GM21619 (cell line): ENCODE data around the gene CAMK2B.

ENCODE experiments used
- ATAC-seq: cut with Tn5 transposase; IDR thresholded peaks from one replicate; pipeline ENCODE4 v1.9.1; 2021; ENCODE audit not compliant: unreplicated experiment

Gene CAMK2B

DNA sequence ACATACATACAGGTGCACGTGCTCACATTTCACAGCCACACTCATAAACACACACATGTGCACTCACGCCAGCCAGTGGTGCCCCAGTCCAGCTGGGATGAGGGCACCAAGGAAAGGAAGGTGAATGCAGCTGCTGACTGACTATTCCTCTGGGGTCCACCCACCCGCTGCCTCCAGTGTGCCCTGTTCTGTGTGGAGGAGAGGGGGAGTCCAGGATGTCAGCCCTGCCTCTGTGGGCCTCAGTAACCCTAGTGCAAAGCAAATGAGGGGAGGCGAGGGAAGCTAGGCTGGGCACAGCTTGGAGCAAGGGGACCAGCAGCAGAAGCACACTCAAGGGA lies 67.0 kb downstream of the CAMK2B start:
- no peak for ATAC-seq

GRCh38 chr7:44257618-44258422 lies 67.6 kb downstream of the CAMK2B start:
- ATAC-seq, result peak; percentile 88

DNA sequence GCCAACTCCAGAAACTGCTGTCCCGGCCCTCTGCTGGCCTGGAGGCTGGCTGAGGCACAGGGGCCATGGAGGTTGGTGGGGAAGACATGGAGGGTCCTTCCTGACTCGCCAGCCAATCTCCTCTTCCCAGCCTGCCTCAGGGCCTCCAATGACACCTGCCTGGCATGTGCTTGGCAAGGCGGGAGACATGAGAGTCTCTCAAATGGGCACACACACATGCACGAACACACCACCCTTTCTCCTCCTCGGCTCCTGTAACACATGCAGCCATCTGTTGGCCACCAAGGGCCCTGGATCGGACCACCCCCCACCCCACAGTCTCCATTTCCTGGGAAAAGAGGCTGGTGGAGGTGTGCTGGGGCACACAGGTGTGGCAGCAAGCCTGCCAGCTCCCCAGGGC lies 68.2 kb downstream of the CAMK2B start:
- no peak for ATAC-seq

DNA sequence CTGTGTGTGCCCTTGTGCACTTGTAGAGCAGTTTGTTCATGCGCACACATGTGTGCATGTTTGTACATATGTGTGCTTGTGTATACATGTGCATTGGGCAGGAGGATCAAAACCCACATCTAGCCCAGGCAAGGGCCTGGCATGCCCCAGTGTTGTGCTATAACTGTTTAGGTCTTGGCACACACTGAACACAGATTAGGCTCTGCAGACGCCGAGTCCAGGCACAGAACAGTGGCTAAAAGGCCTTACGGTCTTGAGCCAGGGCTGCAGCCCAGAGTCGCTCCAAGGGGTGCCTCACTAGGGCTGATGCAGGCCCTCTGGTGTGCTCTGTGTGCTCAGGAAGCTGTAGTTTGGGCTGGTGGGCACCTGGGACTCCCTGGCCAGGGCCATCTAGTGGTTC lies 68.9 kb downstream of the CAMK2B start:
- no peak for ATAC-seq

- ATAC-seq, result no peak
Observed at GRCh38 chr7:44251881-44252280, 73.5 kb downstream of the CAMK2B start.

DNA sequence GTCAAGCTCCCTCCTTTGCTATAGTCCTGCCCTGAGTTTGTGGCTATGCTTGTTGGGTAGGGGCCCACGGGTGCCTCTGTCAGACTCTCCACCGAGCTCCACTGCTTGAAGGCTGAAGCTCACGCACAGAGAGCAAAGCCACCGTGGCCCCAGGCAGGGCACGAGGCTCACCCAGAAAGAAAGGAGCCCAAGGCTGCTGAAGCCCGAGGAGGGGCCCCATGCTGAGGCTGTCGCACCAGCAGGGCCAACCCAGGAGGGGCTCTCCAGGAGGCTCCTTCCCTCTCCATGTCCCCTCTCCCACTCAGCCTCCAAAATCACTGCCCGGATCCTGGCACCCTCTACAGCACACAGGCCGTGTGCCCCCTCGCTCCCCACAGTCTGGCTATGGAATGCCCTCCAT lies 74.1 kb downstream of the CAMK2B start:
- ATAC-seq, result no peak

DNA sequence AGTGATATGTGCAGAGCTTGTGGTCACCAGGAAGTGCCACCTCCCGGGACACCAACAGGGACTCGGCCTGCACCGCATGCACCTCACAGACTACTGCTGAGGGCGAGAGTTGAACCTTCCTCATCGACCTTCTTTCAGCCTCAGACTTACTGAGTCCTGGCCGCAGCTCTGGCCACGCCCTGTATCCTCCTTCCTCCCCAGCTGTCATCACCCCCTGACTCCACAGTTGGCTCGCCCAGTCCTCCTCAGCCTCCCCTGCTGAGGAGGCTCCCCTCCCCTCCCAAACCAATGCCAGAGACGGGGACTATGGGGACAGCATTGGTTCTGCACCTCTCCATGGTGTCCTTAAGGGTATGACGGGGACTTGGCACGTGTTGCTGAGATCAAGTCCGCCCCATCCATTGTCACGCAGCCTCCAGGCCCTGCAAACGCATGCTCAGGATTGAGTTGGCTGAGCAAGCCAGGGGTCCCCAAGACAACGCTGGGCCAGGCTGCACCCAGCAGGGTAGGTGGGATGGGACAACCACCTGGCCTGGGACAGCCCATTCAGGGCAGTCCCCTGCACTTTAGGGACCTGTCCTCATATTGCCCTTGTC lies 75.7 kb downstream of the CAMK2B start:
- ATAC-seq, result no peak

DNA sequence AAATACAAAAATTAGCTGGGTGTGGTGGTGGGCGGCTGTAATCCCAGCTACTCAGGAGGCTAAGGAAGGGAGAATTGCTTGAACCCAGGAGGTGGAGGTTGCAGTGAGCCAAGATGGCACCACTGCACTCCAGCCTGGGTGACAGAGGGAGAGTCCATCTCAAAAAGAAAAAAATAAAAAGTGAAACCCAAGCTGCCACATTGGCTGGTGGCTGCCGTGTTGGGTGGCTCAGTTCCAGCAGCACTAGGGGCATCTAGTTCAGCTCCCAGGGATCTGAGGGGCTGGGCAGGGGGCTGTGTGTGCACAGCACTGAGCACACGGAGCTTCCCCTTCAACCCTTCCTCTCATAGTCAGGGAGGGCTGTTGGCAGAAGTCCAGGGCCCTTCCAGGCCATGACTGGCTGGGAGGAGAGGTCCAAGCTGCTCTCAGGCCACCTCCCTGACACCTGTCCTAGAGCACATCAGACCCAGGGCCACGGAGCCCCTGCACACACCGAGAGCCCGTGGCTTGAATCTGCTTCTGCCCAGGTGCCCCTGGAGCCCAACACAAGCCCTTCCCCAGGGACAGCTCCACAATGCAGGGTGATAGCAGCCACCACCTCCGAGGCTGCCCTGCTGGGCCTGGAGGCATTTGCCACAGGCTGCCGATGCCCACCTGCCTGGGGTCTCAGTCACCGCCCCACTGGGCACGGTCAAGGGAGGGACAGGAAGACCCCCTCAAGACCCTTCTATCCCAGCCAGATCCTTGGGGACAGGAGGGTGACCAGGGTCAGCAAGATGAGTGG lies 77.3 kb downstream of the CAMK2B start:
- no peak for ATAC-seq

DNA sequence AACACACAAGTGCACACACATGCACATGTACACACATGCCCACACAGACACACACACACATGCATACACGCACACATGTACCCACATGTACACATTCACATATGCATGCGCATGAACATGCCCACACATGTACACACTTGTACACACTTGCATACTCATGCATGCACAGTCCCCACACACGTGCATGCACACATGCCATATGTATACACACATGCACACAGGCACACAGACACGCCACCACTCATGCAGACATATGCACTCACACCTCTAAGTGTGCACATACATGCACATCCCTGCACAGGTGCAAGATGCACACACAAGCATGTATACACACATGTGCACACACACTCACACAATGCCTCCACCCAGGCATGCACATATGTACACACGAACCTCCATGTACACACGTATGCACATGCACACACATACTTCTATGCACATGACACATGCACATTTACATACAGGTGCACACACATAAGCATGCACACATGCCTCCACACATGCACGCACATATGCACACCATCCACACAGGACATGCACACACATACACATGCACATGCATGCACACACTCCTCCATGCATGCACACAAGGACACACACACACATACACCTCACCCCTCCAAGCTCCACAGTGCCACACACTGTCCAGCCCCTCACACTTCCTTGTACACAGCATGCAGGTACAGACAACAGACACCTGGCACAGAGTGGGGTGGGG lies 78.8 kb downstream of the CAMK2B start:
- no peak for ATAC-seq

- ATAC-seq, result no peak
Observed at GRCh38 chr7:44244282-44244681, 81.1 kb downstream of the CAMK2B start.

DNA sequence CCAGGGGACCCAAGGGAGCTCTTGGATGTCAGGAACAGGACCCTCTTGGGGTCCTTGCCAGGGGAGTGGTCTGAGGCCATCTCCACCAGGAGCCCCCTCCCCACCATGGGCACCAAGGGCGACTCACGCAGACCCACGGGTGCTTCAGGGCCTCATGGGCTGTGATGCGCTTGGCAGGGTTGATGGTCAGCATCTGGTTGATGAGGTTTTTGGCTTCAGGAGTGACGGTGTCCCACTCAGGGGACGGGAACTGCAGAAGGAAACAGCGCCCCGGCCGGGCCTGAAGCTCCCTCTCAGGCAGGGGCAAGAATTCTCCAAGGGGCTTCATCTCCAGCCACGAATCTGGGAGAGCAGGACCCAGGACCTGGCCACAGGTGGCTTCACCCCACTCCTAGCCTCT lies 83.3 kb downstream of the CAMK2B start:
- ATAC-seq, result no peak

DNA sequence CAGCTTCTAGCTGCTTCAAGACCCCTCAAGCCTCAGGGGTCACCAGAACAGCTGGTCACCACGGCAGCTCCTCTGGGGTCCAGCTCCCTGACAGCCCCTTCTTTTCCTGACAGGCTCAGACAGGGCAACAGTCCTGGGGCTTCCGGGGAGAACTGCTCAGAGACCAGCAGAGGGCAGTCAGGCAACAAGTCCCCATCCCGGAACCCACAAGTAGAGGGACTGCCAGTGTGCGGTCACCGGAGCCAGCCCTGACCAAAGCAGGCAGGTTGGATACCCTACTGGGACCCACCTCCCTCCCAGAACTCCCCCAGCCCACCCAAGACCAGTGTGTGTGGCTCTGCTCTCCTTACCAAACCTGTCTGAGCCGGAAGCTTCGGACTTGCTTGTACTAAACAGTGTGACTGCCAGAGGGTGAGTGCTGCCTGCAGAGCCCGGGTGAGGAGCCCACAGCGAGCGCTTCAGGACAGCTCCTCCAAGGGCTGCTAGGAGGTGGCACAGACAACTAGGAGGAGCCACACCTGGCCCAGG lies 84.3 kb downstream of the CAMK2B start:
- ATAC-seq, result peak; percentile 62

DNA sequence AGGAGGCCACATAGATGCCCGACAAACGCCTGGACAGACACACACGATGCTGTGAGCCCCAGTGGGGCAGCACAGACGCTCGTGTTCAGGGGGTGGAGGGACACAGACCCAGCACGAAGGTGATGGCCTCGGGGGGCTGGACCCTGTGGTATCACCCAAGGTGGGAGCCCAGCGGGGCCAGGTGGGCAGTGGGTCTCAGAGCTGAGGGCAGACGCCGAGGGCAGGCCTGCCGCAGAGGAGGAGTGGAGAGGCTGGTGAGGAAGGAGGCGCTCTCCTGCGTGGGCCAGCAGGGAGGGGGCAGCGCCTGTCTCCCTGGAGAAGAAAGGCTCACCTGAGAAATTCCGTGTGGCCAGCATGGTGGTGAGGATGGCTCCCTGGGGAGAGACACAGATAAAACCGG lies 85.0 kb downstream of the CAMK2B start:
- no peak for ATAC-seq

DNA sequence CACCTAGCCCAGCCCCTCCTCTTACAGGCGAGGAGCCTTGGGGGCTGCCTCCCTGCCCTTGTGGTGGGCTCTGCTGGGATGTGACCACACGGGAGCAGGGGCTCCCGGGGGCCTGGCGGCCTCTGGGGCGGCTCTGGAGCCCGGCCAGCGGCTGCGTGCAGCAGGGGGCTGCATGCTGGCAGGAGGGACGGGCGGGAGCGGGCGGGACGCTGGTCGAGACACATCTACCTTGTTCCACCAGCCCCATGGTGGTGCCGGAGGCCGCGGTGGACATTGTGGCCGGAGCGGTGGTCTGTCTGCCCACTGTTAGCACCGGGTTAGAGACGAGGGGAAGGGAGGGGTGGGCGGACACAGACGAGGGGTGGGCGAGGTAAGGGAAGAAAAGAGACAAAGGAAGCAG lies 86.0 kb downstream of the CAMK2B start:
- no peak for ATAC-seq

DNA sequence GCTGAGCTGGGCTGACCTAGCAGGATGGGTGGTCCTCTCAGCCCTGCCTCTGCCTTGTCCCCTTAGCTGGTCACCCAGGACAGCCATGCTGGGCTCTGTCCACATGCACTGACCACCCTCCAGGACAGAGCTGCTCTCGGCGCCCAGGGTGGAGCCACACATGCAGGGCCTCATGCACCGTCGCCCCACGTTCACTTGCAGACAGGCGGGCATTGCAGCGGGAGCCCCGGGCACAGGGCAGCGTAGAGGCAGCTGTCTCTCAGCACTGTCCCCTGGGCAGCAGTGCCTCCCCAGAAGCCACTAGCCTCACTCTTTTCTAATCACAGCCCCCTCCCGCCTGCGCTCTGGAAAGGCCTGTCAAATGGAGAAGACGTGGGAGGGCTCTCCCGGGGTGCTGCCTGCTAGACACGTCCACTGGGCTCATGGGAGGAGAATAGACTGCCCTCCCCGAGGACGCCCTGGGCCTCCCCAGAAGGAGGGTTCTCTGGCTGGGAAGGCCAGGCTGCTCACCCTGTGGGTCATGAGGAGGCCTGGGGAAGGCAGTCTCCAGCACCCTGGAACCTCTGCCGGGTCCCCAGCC lies 87.2 kb downstream of the CAMK2B start:
- ATAC-seq, result no peak

- ATAC-seq, result no peak
Observed at GRCh38 chr7:44237696-44238095, 87.7 kb downstream of the CAMK2B start.

DNA sequence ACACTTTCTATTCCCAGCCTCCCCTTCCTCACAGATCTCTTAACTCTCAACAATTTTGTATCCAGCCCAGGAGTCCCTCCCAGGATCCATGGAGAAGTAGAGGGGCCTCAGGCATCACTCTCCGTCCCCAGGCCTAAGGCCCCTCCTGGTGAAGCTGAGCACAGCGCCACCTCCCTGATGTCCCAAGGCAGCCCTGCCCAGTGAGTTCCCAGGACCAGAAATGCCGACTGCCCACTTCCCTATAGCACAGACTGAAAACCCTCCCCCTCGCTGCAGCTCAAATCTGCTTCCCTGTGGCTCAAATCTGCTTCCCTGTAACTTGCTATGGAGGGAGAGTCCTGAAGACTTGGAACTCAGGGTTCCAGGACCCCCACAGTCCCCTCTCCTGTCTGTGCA lies 89.1 kb downstream of the CAMK2B start:
- ATAC-seq, result no peak

- no peak for ATAC-seq
Observed at GRCh38 chr7:44235582-44236332, 89.6 kb downstream of the CAMK2B start.

- no peak for ATAC-seq
Observed at GRCh38 chr7:44235066-44235465, 90.3 kb downstream of the CAMK2B start.
